ENCODE measurements around the gene RAI14.

GRCh38 chr5:34818717-34819116 is 162.6 kb downstream of the RAI14 start:
- no peak for TF ChIP-seq POLR2A (IDR thresholded peaks at IDR 0.05; ENCODE audit: low read depth, low read length)
- no peak for TF ChIP-seq POU2F2 (IDR thresholded peaks at IDR 0.05; ENCODE audit: low read depth, low read length)

Data from GM12891 (cell line).